GM23338 (cell line): ENCODE results near the gene IL17REL. TPM values are rescaled to one million over a fixed set of nuclear protein-coding genes. Genes with fewer than 3 reads are reported as not detected.

ENCODE experiments used
- ATAC-seq: fragments of 200-7000 bp; cut with Tn5 transposase; 3 replicates; pipeline ENCODE4 v1.9.1; 2020
- DNase-seq: peaks from one replicate; pipeline ENCODE4 v3.0.0-alpha.2; 2015; ENCODE audit warnings: low spot score
- H2AFZ ChIP-seq: fragments of 200-600 bp; sonication (generic); 2 replicates; pipeline ENCODE4 v1.8.0; 2016; ENCODE audit warnings: antibody characterized with exemption, mild to moderate bottlenecking, moderate library complexity
- H3F3A ChIP-seq: fragments of 200-600 bp; sonication (generic); replicated peaks from 2 replicates; pipeline ENCODE4 v1.8.0; 2017; ENCODE audit warnings: antibody characterized with exemption, mixed run types, low read depth
- H3K27ac ChIP-seq: fragments of 200-600 bp; sonication (generic); 2 replicates; pipeline ENCODE4 v1.6.1; 2016; ENCODE audit warnings: low read depth
- H3K27me3 ChIP-seq: fragments of 200-600 bp; sonication (generic); 2 replicates; pipeline ENCODE4 v1.8.0; 2016; ENCODE audit warnings: mild to moderate bottlenecking, mixed run types, moderate library complexity; ENCODE audit not compliant: insufficient read depth
- H3K36me3 ChIP-seq: fragments of 200-600 bp; sonication (generic); 2 replicates; pipeline ENCODE4 v1.8.0; 2016; ENCODE audit warnings: mild to moderate bottlenecking; ENCODE audit not compliant: insufficient read depth
- H3K4me1 ChIP-seq: fragments of 200-600 bp; sonication (generic); 2 replicates; pipeline ENCODE4 v1.8.0; 2016; ENCODE audit warnings: mild to moderate bottlenecking, moderate library complexity; ENCODE audit not compliant: insufficient read depth
- H3K4me2 ChIP-seq: fragments of 200-600 bp; sonication (generic); 2 replicates; pipeline ENCODE4 v1.7.1; 2017; ENCODE audit warnings: mixed run types
- H3K4me3 ChIP-seq: fragments of 200-600 bp; sonication (generic); 2 replicates; pipeline ENCODE4 v1.6.1; 2016; ENCODE audit warnings: mixed run types
- H3K79me2 ChIP-seq: fragments of 200-600 bp; sonication (generic); replicated peaks from 2 replicates; pipeline ENCODE4 v1.8.0; 2017; ENCODE audit warnings: mild to moderate bottlenecking; ENCODE audit not compliant: insufficient read depth
- H3K9me2 ChIP-seq: fragments of 200-600 bp; sonication (generic); 2 replicates; pipeline ENCODE4 v1.8.0; 2017; ENCODE audit not compliant: insufficient read depth
- H4K20me1 ChIP-seq: fragments of 200-600 bp; sonication (generic); replicated peaks from 2 replicates; pipeline ENCODE4 v1.8.0; 2017; ENCODE audit warnings: mild to moderate bottlenecking; ENCODE audit not compliant: insufficient read depth
- H3K27ac Mint-ChIP-seq: 2 replicates; pipeline ENCODE4 v1.8.0; 2020; ENCODE audit warnings: inconsistent platforms, mild to moderate bottlenecking, moderate library complexity, mixed read lengths
- H3K27me3 Mint-ChIP-seq: 3 replicates; pipeline ENCODE4 v1.8.0; 2022; ENCODE audit warnings: low read depth, mild to moderate bottlenecking, moderate library complexity, mixed read lengths, inconsistent platforms; ENCODE audit not compliant: insufficient read depth, poor library complexity
- H3K36me3 Mint-ChIP-seq: 3 replicates; pipeline ENCODE4 v1.8.0; 2021; ENCODE audit warnings: low read depth, mild to moderate bottlenecking, inconsistent platforms, moderate library complexity, mixed read lengths
- H3K4me1 Mint-ChIP-seq: 3 replicates; pipeline ENCODE4 v1.8.0; 2020; ENCODE audit warnings: mild to moderate bottlenecking, inconsistent platforms, mixed read lengths
- H3K4me3 Mint-ChIP-seq: 3 replicates; pipeline ENCODE4 v1.8.0; 2021; ENCODE audit warnings: moderate library complexity, mild to moderate bottlenecking, inconsistent platforms, mixed read lengths
- H3K9me3 Mint-ChIP-seq: 3 replicates; pipeline ENCODE4 v1.8.0; 2020; ENCODE audit warnings: moderate library complexity, mild to moderate bottlenecking, inconsistent platforms, mixed read lengths
- CREB1 ChIP-seq: fragments of 250-450 bp; sonication (Bioruptor Pico); IDR thresholded peaks from 2 replicates; pipeline ENCODE4 v1.5.0; 2020; ENCODE audit warnings: low read depth, mild to moderate bottlenecking, moderate library complexity
- JUNB ChIP-seq: IDR thresholded peaks from one replicate; pipeline ENCODE4 v1.6.1; 2016; ENCODE audit warnings: antibody characterized with exemption; ENCODE audit not compliant: unreplicated experiment
- POLR2AphosphoS5 ChIP-seq: IDR thresholded peaks from 2 replicates; pipeline ENCODE4 v1.6.1; 2016; ENCODE audit warnings: antibody characterized with exemption, low read depth
- polyA plus RNA-seq: library from polyadenylated mRNA; unstranded; fragments of >200 nt; fragmentation: Nextera tagmentation; extraction: Ambion mirVana; gene quantifications from 2 replicates; pipeline ENCODE4 v1.2.1, GENCODE V29; 2016
- total RNA-seq: library from RNA; depleted of rRNA; stranded (reverse); fragments of >200 nt; shearing (Covaris generic); gene quantifications from 2 replicates; pipeline ENCODE4 v1.2.3, GENCODE V29; 2014
- TF ChIP-seq, protein P1 (sequence below): fragments of 250-450 bp; sonication (Bioruptor Pico); IDR thresholded peaks from 2 replicates; pipeline ENCODE4 v1.5.0; 2020; ENCODE audit warnings: mild to moderate bottlenecking, moderate library complexity
- TF ChIP-seq, protein P2 (sequence below), 2 experiments: fragments of 200-600 bp in 1 of 2; sonication (generic) in 1 of 2; conservative IDR thresholded peaks; 2 replicates each; pipeline versions ENCODE4 v1.5.1 to v1.6.1; 2016 to 2017; ENCODE audit warnings: antibody characterized with exemption in 2 of 2, low read depth in 2 of 2, mild to moderate bottlenecking in 2 of 2, moderate library complexity in 1 of 2

IL17REL gene
- total and polyA plus RNA-seq, 2 experiments from 2014 or later: 0.31 TPM; not detected in 1

DNA sequence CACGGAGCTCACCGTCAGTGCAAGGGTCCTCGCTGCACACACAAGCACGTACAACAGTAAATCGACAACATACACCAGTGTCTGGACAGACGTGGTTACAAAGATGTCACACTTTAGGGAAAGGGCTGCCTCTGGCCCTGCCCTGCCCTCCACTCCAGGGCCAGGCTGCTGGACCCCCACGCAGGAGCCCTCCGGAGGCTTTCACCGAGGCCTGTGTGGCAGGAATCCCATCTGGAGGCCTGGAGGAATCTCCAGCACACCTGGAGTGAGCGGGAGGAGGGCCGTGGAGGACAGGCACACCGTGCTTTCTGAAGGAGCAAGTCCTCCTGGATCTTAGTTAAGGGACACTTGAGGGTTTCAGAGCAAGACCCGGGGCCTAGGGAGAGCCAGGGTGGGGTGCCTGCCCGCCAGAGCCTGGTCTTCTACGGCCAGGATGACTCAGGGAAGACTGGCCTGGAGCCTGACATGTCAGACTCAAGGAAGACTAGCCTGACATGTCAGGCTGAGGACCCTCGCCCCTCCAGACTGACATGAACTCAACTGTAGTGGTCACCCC, 54.1 kb downstream of the IL17REL start:
- Histone ChIP-seq H3K4me3 (no peak overlapping the region), H3K9me2 (no peaks in the 10 kb centered on the region), H3K4me1 (no peaks in the 10 kb centered on the region), H3F3A (no peaks in the 10 kb centered on the region), H4K20me1 (0 out of 2 replicates have a peak, but pooled peaks cover 5% of the 10 kb centered on the region), H2AFZ (no peak overlapping the region), H3K27me3 (peaks cover 20% of the 10 kb centered on the region), H3K79me2 (peaks cover 8% of the 10 kb centered on the region; the same call in 1 of the 2 replicates), H3K4me2 (no peak overlapping the region), H3K36me3 (no peaks in the 10 kb centered on the region), H3K27ac (no peak overlapping the region)
- no peak for TF ChIP-seq JUNB
- TF ChIP-seq CREB1 (CRISPR knock-in tag): no peak
- no peak for TF ChIP-seq POLR2AphosphoS5
- TF ChIP-seq, protein P1, sequence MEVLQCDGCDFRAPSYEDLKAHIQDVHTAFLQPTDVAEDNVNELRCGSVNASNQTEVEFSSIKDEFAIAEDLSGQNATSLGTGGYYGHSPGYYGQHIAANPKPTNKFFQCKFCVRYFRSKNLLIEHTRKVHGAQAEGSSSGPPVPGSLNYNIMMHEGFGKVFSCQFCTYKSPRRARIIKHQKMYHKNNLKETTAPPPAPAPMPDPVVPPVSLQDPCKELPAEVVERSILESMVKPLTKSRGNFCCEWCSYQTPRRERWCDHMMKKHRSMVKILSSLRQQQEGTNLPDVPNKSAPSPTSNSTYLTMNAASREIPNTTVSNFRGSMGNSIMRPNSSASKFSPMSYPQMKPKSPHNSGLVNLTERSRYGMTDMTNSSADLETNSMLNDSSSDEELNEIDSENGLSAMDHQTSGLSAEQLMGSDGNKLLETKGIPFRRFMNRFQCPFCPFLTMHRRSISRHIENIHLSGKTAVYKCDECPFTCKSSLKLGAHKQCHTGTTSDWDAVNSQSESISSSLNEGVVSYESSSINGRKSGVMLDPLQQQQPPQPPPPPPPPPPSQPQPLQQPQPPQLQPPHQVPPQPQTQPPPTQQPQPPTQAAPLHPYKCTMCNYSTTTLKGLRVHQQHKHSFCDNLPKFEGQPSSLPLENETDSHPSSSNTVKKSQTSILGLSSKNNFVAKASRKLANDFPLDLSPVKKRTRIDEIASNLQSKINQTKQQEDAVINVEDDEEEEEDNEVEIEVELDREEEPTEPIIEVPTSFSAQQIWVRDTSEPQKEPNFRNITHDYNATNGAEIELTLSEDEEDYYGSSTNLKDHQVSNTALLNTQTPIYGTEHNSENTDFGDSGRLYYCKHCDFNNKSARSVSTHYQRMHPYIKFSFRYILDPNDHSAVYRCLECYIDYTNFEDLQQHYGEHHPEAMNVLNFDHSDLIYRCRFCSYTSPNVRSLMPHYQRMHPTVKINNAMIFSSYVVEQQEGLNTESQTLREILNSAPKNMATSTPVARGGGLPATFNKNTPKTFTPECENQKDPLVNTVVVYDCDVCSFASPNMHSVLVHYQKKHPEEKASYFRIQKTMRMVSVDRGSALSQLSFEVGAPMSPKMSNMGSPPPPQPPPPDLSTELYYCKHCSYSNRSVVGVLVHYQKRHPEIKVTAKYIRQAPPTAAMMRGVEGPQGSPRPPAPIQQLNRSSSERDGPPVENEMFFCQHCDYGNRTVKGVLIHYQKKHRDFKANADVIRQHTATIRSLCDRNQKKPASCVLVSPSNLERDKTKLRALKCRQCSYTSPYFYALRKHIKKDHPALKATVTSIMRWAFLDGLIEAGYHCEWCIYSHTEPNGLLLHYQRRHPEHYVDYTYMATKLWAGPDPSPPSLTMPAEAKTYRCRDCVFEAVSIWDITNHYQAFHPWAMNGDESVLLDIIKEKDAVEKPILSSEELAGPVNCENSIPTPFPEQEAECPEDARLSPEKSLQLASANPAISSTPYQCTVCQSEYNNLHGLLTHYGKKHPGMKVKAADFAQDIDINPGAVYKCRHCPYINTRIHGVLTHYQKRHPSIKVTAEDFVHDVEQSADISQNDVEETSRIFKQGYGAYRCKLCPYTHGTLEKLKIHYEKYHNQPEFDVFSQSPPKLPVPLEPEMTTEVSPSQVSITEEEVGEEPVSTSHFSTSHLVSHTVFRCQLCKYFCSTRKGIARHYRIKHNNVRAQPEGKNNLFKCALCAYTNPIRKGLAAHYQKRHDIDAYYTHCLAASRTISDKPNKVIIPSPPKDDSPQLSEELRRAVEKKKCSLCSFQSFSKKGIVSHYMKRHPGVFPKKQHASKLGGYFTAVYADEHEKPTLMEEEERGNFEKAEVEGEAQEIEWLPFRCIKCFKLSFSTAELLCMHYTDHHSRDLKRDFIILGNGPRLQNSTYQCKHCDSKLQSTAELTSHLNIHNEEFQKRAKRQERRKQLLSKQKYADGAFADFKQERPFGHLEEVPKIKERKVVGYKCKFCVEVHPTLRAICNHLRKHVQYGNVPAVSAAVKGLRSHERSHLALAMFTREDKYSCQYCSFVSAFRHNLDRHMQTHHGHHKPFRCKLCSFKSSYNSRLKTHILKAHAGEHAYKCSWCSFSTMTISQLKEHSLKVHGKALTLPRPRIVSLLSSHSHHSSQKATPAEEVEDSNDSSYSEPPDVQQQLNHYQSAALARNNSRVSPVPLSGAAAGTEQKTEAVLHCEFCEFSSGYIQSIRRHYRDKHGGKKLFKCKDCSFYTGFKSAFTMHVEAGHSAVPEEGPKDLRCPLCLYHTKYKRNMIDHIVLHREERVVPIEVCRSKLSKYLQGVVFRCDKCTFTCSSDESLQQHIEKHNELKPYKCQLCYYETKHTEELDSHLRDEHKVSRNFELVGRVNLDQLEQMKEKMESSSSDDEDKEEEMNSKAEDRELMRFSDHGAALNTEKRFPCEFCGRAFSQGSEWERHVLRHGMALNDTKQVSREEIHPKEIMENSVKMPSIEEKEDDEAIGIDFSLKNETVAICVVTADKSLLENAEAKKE (CRISPR knock-in tag): no peak
- TF ChIP-seq, protein P2, sequence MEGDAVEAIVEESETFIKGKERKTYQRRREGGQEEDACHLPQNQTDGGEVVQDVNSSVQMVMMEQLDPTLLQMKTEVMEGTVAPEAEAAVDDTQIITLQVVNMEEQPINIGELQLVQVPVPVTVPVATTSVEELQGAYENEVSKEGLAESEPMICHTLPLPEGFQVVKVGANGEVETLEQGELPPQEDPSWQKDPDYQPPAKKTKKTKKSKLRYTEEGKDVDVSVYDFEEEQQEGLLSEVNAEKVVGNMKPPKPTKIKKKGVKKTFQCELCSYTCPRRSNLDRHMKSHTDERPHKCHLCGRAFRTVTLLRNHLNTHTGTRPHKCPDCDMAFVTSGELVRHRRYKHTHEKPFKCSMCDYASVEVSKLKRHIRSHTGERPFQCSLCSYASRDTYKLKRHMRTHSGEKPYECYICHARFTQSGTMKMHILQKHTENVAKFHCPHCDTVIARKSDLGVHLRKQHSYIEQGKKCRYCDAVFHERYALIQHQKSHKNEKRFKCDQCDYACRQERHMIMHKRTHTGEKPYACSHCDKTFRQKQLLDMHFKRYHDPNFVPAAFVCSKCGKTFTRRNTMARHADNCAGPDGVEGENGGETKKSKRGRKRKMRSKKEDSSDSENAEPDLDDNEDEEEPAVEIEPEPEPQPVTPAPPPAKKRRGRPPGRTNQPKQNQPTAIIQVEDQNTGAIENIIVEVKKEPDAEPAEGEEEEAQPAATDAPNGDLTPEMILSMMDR (conservative IDR thresholded peaks at IDR 0.05; ENCODE audit: low read depth in 2 of 2): no peak
- DNase-seq: no peak
- Mint-ChIP-seq H3K9me3 (no peaks in the 10 kb centered on the region), H3K27ac (no peak overlapping the region), H3K4me3 (no peak overlapping the region; the same call in 2 of the 3 replicates), H3K4me1 (peaks cover 6% of the 10 kb centered on the region; the same call in 2 of the 3 replicates), H3K27me3 (peaks cover 11% of the 10 kb centered on the region), H3K36me3 (peaks cover 10% of the 10 kb centered on the region; the same call in 2 of the 3 replicates)
- ATAC-seq: no peak
